GM20000 (cell line): ENCODE results near the gene TMCO6.
"Not testable (repeated sequence)": the region's sequence is repeated elsewhere in the genome, so short reads cannot be mapped to it uniquely, and the experiment has no call there.

Experiments
- DNase-seq: peaks from one replicate; pipeline ENCODE4 v3.0.0; 2012; ENCODE audit warnings: low spot score
- CTCF ChIP-seq: IDR thresholded peaks from 2 replicates; pipeline ENCODE4 v1.5.1; 2012; ENCODE audit warnings: mild to moderate bottlenecking, control low read depth; ENCODE audit errors: extremely low read depth, missing control alignments

Gene TMCO6

GRCh38 chr5:140609126-140609525 is 30.1 kb upstream of the TMCO6 start:
- no peak for TF ChIP-seq CTCF
- no peak for DNase-seq

GRCh38 chr5:140611020-140611521 is 28.2 kb upstream of the TMCO6 start:
- no peak for TF ChIP-seq CTCF
- DNase-seq: no peak

GRCh38 chr5:140622301-140622700 is 16.9 kb upstream of the TMCO6 start:
- TF ChIP-seq CTCF: no peak

GRCh38 chr5:140623061-140623460 is 16.2 kb upstream of the TMCO6 start:
- DNase-seq: not testable (repeated sequence)

More at GRCh38 chr5:140622301-140622700, 16.9 kb upstream of the TMCO6 start:
- no peak for DNase-seq

- DNase-seq: not testable (repeated sequence)
Measured at GRCh38 chr5:140624886-140625285, 14.4 kb upstream of the TMCO6 start.

- no peak for DNase-seq
- TF ChIP-seq CTCF: no peak
Measured at GRCh38 chr5:140627972-140628371, 11.3 kb upstream of the TMCO6 start.

- TF ChIP-seq CTCF: no peak
- no peak for DNase-seq
Measured at GRCh38 chr5:140628711-140629110, 10.5 kb upstream of the TMCO6 start.

GRCh38 chr5:140630292-140631035 is 8.8 kb upstream of the TMCO6 start:
- DNase-seq: no peak
- no peak for TF ChIP-seq CTCF
